ENCODE data around the gene CSF1R. TPM values are rescaled to one million over a fixed set of nuclear protein-coding genes. Genes with fewer than 3 reads are reported as not detected.

Gene CSF1R
- total and polyA plus RNA-seq, 2 of the 4 experiments (the other 2 are of a cell fraction): 0.14 to 0.36 TPM

DNA sequence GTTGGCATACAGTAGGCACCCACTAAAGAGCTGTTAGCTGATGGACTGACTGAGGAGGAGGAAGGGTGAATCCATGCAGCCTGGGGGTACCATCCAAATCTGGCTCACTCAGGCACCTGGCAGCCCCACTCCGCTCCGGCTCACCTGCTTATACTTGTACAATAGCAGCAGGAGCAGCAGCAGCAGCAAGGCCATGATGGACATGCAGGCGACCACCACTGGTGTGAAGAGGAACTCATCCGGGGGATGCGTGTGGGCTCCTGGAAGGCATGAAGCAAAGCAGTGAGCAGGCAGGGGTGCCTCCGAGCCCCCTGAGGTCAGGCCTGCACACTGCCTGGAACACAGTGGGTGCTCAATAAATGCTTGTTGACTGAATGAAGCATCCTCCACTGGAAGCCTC lies 18.3 kb downstream of the CSF1R start:
- in situ Hi-C loops (cut with MboI; ENCODE audit: low sequenced_read_pairs): no loop called here
- DNase-seq: no peak

More for the DNA sequence above, 18.3 kb downstream of the CSF1R start:
- Histone ChIP-seq H3K4me2 (ENCODE audit: low read depth, low read length) (no peak overlapping the region), H2AK5ac (ENCODE audit: low read depth, low read length) (peak overlapping the region; percentile 67), H3K23ac (ENCODE audit: low read depth, low read length) (no peak overlapping the region), H2BK5ac (ENCODE audit: low read depth, low read length, poor library complexity, severe bottlenecking) (no peak overlapping the region), H3K18ac (ENCODE audit: low read depth, low read length) (no peak overlapping the region), H4K8ac (ENCODE audit: low read depth in 2 of 2, low read length in 2 of 2) (no peak overlapping the region), H4K20me1 (ENCODE audit: insufficient read depth, low read length) (no peaks in the 10 kb centered on the region), H3K27ac (ENCODE audit: insufficient read depth, low read length) (no peak overlapping the region), H2BK20ac (ENCODE audit: low read depth, low read length) (peak overlapping the region; percentile 4), H3K27me3 (ENCODE audit: control insufficient read depth, insufficient read depth, low read length) (peaks cover 1% of the 10 kb centered on the region; the same call in 1 of the 2 replicates), H3K9ac (ENCODE audit: low read depth, low read length) (no peak overlapping the region), H2BK120ac (ENCODE audit: low read depth, low read length) (no peak overlapping the region), H2BK15ac (ENCODE audit: low read depth, low read length) (no peak overlapping the region), H3K79me1 (ENCODE audit: low read depth in 1 of 2, low read length in 2 of 2) (no peaks in the 10 kb centered on the region; a peak in 1 of 4 replicates), H2AFZ (replicated peaks; ENCODE audit: low read length, poor library complexity) (peak overlapping the region; percentile 25), H3K14ac (replicated peaks; ENCODE audit: low read depth, low read length) (peak overlapping the region; percentile 34; the same call in 1 of the 2 replicates), H4K5ac (ENCODE audit: low read depth, low read length) (no peak overlapping the region), H4K91ac (ENCODE audit: insufficient read depth, low read depth, low read length) (peak overlapping the region; percentile 39; the same call in 1 of the 2 replicates), H3K9me1 (ENCODE audit: insufficient read depth, low read length) (peaks cover 39% of the 10 kb centered on the region), H3K4me3 (ENCODE audit: insufficient read depth, low read depth, low read length) (no peak overlapping the region), H2AK9ac (replicated peaks; ENCODE audit: low read depth, low read length, poor library complexity) (no peak overlapping the region), H3K36me3 (ENCODE audit: control insufficient read depth, insufficient read depth, low read length) (no peaks in the 10 kb centered on the region), H3K9me3 (ENCODE audit: control insufficient read depth, insufficient read depth, low read length) (peaks cover 2% of the 10 kb centered on the region; the same call in 1 of the 2 replicates), H3K56ac (ENCODE audit: extremely low read depth, insufficient read depth, low read length) (no peak overlapping the region), H3K4ac (ENCODE audit: low read depth, low read length) (peak overlapping the region; percentile 26), H3K4me1 (ENCODE audit: control insufficient read depth, insufficient read depth, low read length) (peaks cover 28% of the 10 kb centered on the region)
- intact Hi-C loops (cut with micrococcal nuclease) (loop anchor here (5.0 kb wide), 1 partner anchor 44 kb away; no protein-coding TSS in a partner anchor), dilution Hi-C loops (cut with HindIII; ENCODE audit: low sequenced_read_pairs, unreplicated experiment) (no loop called here)
- POLR2A ChIA-PET (ENCODE audit: unreplicated experiment): no interaction called here
- CTCF ChIA-PET: no interaction called here
- no TSS peak for BruUV-seq (replicated peaks)
- TF ChIP-seq CEBPB (IDR thresholded peaks at IDR 0.05; ENCODE audit: low read depth, low read length) (no peak), POLR2A (IDR thresholded peaks at IDR 0.05; ENCODE audit: low read depth, low read length) (no peak), CHD1 (IDR thresholded peaks at IDR 0.05; ENCODE audit: low read depth, low read length) (no peak), BHLHE40 (IDR thresholded peaks at IDR 0.05; ENCODE audit: low read depth, low read length) (no peak), MXI1 (IDR thresholded peaks at IDR 0.05; ENCODE audit: borderline replicate concordance, low read depth, low read length) (no peak), RCOR1 (IDR thresholded peaks at IDR 0.05; ENCODE audit: insufficient replicate concordance, low read length) (no peak), RFX5 (IDR thresholded peaks at IDR 0.05; ENCODE audit: low read depth, low read length) (no peak), MAZ (IDR thresholded peaks at IDR 0.05; ENCODE audit: borderline replicate concordance, low read depth, low read length) (no peak)
- WGBS, 2 experiments (ENCODE audit: extremely low coverage in 2 of 2, insufficient read length in 1 of 2): 100% methylated on average over 3 of the region's 6 CpGs; no CpG with 5 or more reads in 1 of the 2 experiments
- ATAC-seq (ENCODE audit: low read depth): no peak
